Motor neuron (in vitro differentiated cells): ENCODE measurements around the gene ERC2. TPM values are rescaled to one million over a fixed set of nuclear protein-coding genes. Genes with fewer than 3 reads are reported as not detected.

Source experiments
- ATAC-seq, 8 experiments: fragments of 200-7000 bp; cut with Tn5 transposase; replicated peaks in 6 of 8; 2 replicates each; pipeline ENCODE4 v1.8.0; 2021; ENCODE audit warnings: mild to moderate bottlenecking in 8 of 8, moderate library complexity in 8 of 8
- H3K27ac ChIP-seq, 2 donors: fragments of 250-450 bp; sonication (Bioruptor Pico); 2 replicates each; pipeline ENCODE4 v1.9.0; 2021; ENCODE audit warnings: antibody characterized with exemption in 2 of 2, mild to moderate bottlenecking in 2 of 2, moderate library complexity in 1 of 2
- H3K4me1 ChIP-seq, 2 donors: fragments of 250-450 bp; sonication (Bioruptor Pico); replicated peaks in 1 of 2; 2 replicates each; pipeline ENCODE4 v1.6.1; 2021; ENCODE audit warnings: antibody characterized with exemption in 2 of 2, mild to moderate bottlenecking in 2 of 2, moderate library complexity in 1 of 2
- H3K4me3 ChIP-seq, 5 donors: fragments of 250-450 bp; sonication (Bioruptor Pico); 2 replicates each; pipeline ENCODE4 v1.9.0; 2021; ENCODE audit warnings: antibody characterized with exemption in 5 of 5, mild to moderate bottlenecking in 5 of 5, moderate library complexity in 4 of 5
- WGBS, 10 experiments: fragments of 450-650 bp; shearing (Covaris generic); methylation state at CpG; one replicate each; pipeline ENCODE4 v1.0.0; 2022; 5-methylcytosine and 5-hydroxymethylcytosine counted together
- in situ Hi-C, 9 experiments: fragments of 400-800 bp; cut with MboI; loops; one replicate each; pipeline ENCODE4 v1.15.0; 2021; ENCODE audit warnings: low sequenced_read_pairs in 9 of 9, low pct_unique_long_range_greater_than_20kb in 2 of 9; ENCODE audit not compliant: unreplicated experiment in 9 of 9
- total RNA-seq, 8 experiments: library from RNA; unstranded; fragments of 300-600 nt; gene quantifications; 2 replicates each; pipeline versions ENCODE4 v1.2.3 to v1.2.4, GENCODE V29; 2022

Gene ERC2
- total RNA-seq, 8 experiments from 2014 or later: 1.0 to 28.0 (median 18.2) TPM

GRCh38 chr3:55567615-55568014 lies 900.7 kb downstream of the ERC2 start:
- Histone ChIP-seq H3K27ac (no peak overlapping the region), H3K4me3 (no peak overlapping the region), H3K4me1 (peaks cover 16 to 18% of the 10 kb centered on the region in 2 donors)
- in situ Hi-C loops: no loop called here
- peak in 4 of 8 experiments; percentile 29 to 64 (median 56) for ATAC-seq
- WGBS, 10 experiments: 40 to 94% (median 80%) methylated on average over 1 to 3 of the region's 3 CpGs; no CpG with 5 or more reads in 4 of the 10 experiments

DNA sequence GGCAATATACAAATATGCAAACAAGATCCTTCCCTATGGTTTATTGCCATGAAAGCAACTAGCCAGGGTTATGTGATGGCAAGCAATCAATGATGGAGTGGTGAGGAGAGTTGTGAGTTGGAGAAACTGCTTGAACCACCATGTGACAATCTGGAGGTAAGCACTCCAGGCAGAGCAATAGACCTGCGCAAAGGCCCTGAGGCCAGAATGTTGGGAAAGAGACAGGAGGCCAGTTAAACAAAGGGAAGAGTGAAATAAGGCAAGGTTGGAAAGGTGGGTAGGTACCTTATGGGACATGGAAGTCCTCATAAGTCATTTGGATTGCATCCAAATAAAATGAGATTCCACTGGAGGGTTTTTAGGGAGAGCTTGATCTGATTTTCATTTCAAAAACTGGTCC lies 901.1 kb downstream of the ERC2 start:
- H3K27ac ChIP-seq: no peak overlapping the region
- in situ Hi-C loops: no loop called here
- 100% methylated on average over 1 of the region's 1 CpG; no CpG with 5 or more reads in 3 of the 10 experiments for WGBS, 10 experiments
- ATAC-seq: no peak
- no peak overlapping the region for H3K4me3 ChIP-seq
- H3K4me1 ChIP-seq: peaks cover 16% of the 10 kb centered on the region in 2 donors

DNA sequence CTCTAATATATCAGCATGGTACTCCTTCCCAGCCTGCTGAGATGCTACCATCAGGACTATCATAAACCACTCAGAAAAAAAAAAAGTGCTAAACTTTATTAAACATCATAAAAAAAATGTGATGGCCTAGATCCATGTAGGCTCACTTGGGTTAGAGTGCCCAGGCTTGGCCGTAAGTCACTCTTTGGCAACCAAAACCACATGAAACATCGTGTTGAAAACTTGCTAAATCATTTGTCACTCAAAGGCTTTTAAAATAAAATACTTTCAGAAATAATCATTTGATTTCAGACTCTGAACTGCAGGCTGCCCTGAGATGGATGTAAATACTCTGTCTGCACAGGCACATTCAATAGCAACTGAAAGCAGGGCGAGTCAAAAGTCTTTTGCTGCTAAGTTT lies 902.7 kb downstream of the ERC2 start:
- in situ Hi-C loops: no loop called here
- no peak overlapping the region for H3K27ac ChIP-seq
- WGBS, 10 experiments: 0 to 100% (median 91%) methylated on average over 1 to 3 of the region's 3 CpGs; no CpG with 5 or more reads in 3 of the 10 experiments
- ATAC-seq: no peak
- peaks cover under 1 to 6% of the 10 kb centered on the region in 2 donors for H3K4me1 ChIP-seq
- H3K4me3 ChIP-seq: no peak overlapping the region

DNA sequence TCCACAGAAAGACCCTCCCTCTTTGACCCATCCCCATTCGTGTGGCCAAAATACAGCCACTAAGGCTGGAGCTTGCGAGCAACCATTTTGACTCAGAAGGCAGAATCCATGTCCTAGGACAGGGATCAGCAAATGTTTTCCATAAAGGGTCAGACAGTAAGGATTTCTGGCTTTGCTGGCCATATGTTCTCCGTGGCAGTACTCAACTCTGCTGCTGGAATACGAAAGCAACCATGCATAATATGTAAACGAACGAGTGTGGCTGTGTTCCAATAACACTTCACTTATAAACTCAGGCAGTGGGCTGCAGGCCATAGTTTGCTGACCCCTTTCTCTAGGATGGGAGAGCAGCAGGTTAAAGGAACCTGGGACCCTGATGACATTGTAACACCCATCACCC lies 903.5 kb downstream of the ERC2 start:
- WGBS, 10 experiments: 4 to 83% (median 47%) methylated on average over 2 to 6 of the region's 6 CpGs; no CpG with 5 or more reads in 2 of the 10 experiments

GRCh38 chr3:55562700-55563099 lies 905.6 kb downstream of the ERC2 start:
- no peak overlapping the region for H3K4me3 ChIP-seq
- 0 to 100% (median 84%) methylated on average over 1 of the region's 1 CpG; no CpG with 5 or more reads in 2 of the 10 experiments for WGBS, 10 experiments
- in situ Hi-C loops: no loop called here
- peaks cover 10 to 16% of the 10 kb centered on the region in 2 donors for H3K4me1 ChIP-seq
- no peak overlapping the region for H3K27ac ChIP-seq
- ATAC-seq: no peak

More for the DNA sequence above, 903.5 kb downstream of the ERC2 start:
- peak in 4 of 8 experiments; percentile 30 to 86 (median 58) for ATAC-seq
- in situ Hi-C loops: no loop called here
- no peak overlapping the region for H3K27ac ChIP-seq
- H3K4me3 ChIP-seq: no peak overlapping the region
- H3K4me1 ChIP-seq: peaks cover 3 to 8% of the 10 kb centered on the region in 2 donors

- ATAC-seq: peak in 5 of 8 experiments; percentile 39 to 84 (median 81)
- no peak overlapping the region for H3K4me3 ChIP-seq
- no peak overlapping the region for H3K27ac ChIP-seq
- in situ Hi-C loops: no loop called here
- whole genome bisulfite sequencing, 10 experiments: 20 to 100% (median 26%) methylated on average over 1 to 6 of the region's 7 CpGs; no CpG with 5 or more reads in 4 of the 10 experiments
- peaks cover 26 to 36% of the 10 kb centered on the region in 2 donors for H3K4me1 ChIP-seq
Observed at GRCh38 chr3:55559500-55560423, 908.5 kb downstream of the ERC2 start.

DNA sequence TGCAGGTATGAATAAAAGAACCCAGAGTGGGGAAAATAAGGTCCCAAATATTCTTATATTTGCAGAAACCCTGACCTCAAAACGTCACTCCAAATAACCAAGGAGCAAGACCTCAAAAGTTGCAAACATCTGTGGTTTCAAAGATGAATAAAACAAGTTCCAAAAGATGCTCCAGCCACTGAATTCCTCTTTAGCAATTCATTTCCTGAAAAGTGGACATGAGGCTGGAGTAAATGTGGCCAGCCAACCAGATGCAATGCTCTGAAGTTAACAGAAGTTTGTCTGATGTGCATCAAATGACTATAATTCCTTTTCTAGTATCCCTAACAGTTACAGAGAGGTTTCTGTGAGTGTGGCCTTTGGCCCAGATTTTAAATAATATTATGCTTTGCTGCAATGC lies 910.0 kb downstream of the ERC2 start:
- H3K4me3 ChIP-seq: no peak overlapping the region
- H3K27ac ChIP-seq: no peak overlapping the region
- ATAC-seq: no peak
- WGBS, 10 experiments: 33 to 100% (median 62%) methylated on average over 1 of the region's 1 CpG; no CpG with 5 or more reads in 6 of the 10 experiments
- in situ Hi-C loops: no loop called here
- peaks cover 29 to 40% of the 10 kb centered on the region in 2 donors for H3K4me1 ChIP-seq

DNA sequence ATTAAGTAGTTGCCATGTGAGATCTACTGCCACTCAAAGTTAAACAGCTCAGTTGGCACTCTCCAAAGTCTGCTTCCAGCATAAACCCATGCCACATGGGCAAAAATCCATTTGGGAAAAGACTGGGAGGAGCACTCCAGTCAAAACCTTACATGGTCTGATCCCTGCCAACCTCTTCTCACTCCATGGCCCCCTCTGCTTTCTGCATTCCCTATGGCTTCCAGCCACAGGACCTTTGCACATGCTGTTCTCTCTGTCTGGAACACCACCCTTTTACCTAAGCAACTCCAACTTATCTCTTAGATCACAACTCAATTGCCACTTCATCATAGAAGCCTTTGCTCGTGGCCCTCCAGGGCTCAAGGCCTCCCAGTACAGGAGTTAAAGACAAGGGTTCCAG lies 910.7 kb downstream of the ERC2 start:
- Histone ChIP-seq H3K4me3 (no peak overlapping the region), H3K27ac (no peak overlapping the region), H3K4me1 (peaks cover 29 to 40% of the 10 kb centered on the region in 2 donors)
- ATAC-seq: no peak
- in situ Hi-C loops: no loop called here
- 13 to 100% (median 63%) methylated on average over 1 of the region's 1 CpG; no CpG with 5 or more reads in 6 of the 10 experiments for WGBS, 10 experiments

DNA sequence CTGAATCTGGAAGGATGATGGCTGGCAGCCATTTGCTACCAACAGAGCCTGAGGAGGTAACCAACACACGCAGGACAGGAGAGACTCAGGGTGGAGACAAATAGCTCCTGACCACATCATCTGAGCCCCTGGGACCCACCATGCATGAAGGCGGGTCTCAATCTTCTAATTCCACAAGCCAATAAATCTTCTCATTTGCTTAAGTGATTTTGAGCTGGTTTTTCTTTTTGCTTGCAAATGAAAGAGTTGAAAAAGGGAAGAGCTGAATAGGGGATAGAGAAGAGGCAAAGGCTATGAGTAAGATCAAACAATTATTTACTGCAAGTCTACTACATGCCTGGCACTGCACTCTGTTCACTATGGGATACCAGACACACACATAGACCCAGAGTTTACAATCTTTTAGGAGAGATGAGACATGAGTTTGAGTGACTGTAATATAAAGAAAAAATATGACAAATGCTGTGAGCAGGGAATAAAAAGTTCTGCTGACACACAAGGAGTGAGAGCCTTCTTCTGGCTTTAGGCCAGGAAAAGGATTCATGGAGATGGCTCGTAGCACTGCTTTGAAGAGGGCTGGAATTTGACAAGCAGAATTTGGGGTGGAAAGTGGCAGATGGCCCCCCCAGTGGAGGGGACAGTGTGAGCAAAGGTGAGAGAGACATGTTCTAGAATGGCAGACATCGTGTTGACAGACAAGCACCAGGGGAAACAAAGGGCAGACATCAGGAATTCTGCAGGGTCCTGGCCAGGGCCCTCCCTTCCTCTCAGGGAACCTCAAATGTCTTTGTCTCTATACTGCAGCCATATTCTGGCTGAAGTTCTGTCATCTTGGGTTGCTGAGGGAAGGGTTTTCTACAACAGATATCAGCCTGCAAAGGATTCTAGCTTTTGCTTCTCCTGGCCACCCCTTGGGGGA lies 911.4 kb downstream of the ERC2 start:
- Histone ChIP-seq H3K4me3 (no peak overlapping the region), H3K4me1 (peaks cover 29 to 40% of the 10 kb centered on the region in 2 donors), H3K27ac (no peak overlapping the region)
- in situ Hi-C loops: no loop called here
- WGBS, 10 experiments: 20 to 100% (median 66%) methylated on average over 1 to 4 of the region's 4 CpGs
- ATAC-seq: peak in 5 of 8 experiments; percentile 49 to 90 (median 63)

DNA sequence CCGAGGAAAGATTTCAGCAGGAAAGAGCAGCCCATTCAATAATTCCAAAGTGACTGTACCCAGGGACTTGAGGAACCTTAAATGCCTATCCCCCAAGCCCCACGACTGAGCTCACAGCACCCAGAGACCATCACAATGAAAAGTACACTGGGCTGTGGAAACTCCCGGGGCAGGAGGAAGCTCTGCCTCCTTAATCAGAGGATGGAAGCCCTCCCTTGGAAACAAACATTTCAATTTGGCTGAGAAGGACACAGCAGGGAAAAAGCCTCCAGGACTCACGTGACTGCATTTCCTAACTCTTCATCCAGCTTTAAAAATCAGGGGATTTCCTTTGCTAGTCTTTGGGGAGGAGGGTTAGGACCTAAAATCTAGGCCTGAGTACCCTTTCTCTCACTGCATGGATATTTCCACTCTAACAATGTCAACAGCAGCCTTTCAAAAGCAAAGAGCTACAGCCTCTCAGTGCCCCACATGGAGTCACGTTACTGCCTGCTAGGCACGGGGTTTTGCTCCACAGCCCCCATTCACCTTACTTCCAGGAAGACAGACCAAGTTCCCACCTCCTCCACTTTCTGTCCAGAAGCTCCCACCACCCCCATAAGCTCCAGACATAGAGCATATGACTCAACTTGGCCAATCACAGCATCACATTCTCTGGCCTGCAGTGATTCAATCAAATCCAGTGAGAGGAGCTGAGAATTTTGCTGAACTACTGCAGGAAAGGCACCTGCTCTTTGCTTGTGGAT lies 912.2 kb downstream of the ERC2 start:
- peaks cover 29 to 40% of the 10 kb centered on the region in 2 donors for H3K4me1 ChIP-seq

GRCh38 chr3:55554634-55555425 lies 913.4 kb downstream of the ERC2 start:
- in situ Hi-C loops: no loop called here
- WGBS, 10 experiments: 10 to 100% (median 71%) methylated on average over 1 to 9 of the region's 11 CpGs; no CpG with 5 or more reads in 1 of the 10 experiments

More for the DNA sequence above, 912.2 kb downstream of the ERC2 start:
- in situ Hi-C loops: no loop called here
- WGBS, 10 experiments: 0 to 90% (median 54%) methylated on average over 1 to 5 of the region's 6 CpGs; no CpG with 5 or more reads in 2 of the 10 experiments
- no peak overlapping the region for H3K4me3 ChIP-seq
- ATAC-seq: peak in 4 of 8 experiments; percentile 31 to 39 (median 34)
- H3K27ac ChIP-seq: no peak overlapping the region

More at GRCh38 chr3:55554634-55555425, 913.4 kb downstream of the ERC2 start:
- no peak overlapping the region for H3K4me3 ChIP-seq
- H3K4me1 ChIP-seq: peaks cover 26 to 36% of the 10 kb centered on the region in 2 donors
- H3K27ac ChIP-seq: no peak overlapping the region
- ATAC-seq: peak in 1 of 8 experiments; percentile 46
